SK-N-SH treated with all-trans-retinoic acid at 6 μM for 48 hours (cell line): ENCODE measurements around the gene TMEM254.

ENCODE experiments used
- GLIS3 ChIP-seq: fragments of 250-450 bp; sonication (Bioruptor Pico); IDR thresholded peaks from 2 replicates; pipeline ENCODE4 v1.5.0; 2020; ENCODE audit warnings: mild to moderate bottlenecking, moderate library complexity
- OSR1 ChIP-seq: fragments of 250-450 bp; sonication (Bioruptor Pico); IDR thresholded peaks from 2 replicates; pipeline ENCODE4 v1.8.0; 2022; ENCODE audit warnings: moderate library complexity, mild to moderate bottlenecking, inconsistent platforms
- PPARA ChIP-seq: fragments of 250-450 bp; sonication (Bioruptor Pico); IDR thresholded peaks from 2 replicates; pipeline ENCODE4 v1.5.0; 2020; ENCODE audit warnings: mild to moderate bottlenecking, borderline replicate concordance
- RARB ChIP-seq: fragments of 250-450 bp; sonication (Bioruptor Pico); IDR thresholded peaks from 2 replicates; pipeline ENCODE4 v1.8.0; 2021; ENCODE audit warnings: mild to moderate bottlenecking, moderate library complexity
- SNAI2 ChIP-seq: fragments of 250-450 bp; sonication (Bioruptor Pico); IDR thresholded peaks from 2 replicates; pipeline ENCODE4 v1.5.0; 2020; ENCODE audit warnings: mild to moderate bottlenecking, moderate library complexity
- TSHZ2 ChIP-seq: fragments of 250-450 bp; sonication (Bioruptor Pico); IDR thresholded peaks from 2 replicates; pipeline ENCODE4 v1.5.0; 2020; ENCODE audit warnings: mild to moderate bottlenecking, moderate library complexity
- ZFP30 ChIP-seq: fragments of 450-650 bp; formaldehyde crosslinking; IDR thresholded peaks from 2 replicates; pipeline ENCODE4 v1.5.0; 2022; ENCODE audit warnings: mild to moderate bottlenecking, moderate library complexity
- ZNF70 ChIP-seq: fragments of 450-650 bp; formaldehyde crosslinking; IDR thresholded peaks from 2 replicates; pipeline ENCODE4 v1.5.0; 2020; ENCODE audit warnings: mild to moderate bottlenecking, moderate library complexity
- TF ChIP-seq, protein P1 (sequence below): fragments of 250-450 bp; sonication (Bioruptor Pico); IDR thresholded peaks from 2 replicates; pipeline ENCODE4 v1.8.0; 2021; ENCODE audit warnings: low read depth, mild to moderate bottlenecking, moderate library complexity, borderline replicate concordance

GRCh38 chr10:80051993-80052392 lies 26.5 kb upstream of the TMEM254 start:
- TF ChIP-seq RARB (CRISPR knock-in tag) (no peak), TSHZ2 (CRISPR knock-in tag) (no peak), GLIS3 (no peak), OSR1 (CRISPR knock-in tag) (no peak), ZFP30 (CRISPR knock-in tag) (no peak), SNAI2 (no peak), ZNF70 (CRISPR knock-in tag) (no peak), PPARA (CRISPR knock-in tag) (no peak)
- TF ChIP-seq, protein P1, sequence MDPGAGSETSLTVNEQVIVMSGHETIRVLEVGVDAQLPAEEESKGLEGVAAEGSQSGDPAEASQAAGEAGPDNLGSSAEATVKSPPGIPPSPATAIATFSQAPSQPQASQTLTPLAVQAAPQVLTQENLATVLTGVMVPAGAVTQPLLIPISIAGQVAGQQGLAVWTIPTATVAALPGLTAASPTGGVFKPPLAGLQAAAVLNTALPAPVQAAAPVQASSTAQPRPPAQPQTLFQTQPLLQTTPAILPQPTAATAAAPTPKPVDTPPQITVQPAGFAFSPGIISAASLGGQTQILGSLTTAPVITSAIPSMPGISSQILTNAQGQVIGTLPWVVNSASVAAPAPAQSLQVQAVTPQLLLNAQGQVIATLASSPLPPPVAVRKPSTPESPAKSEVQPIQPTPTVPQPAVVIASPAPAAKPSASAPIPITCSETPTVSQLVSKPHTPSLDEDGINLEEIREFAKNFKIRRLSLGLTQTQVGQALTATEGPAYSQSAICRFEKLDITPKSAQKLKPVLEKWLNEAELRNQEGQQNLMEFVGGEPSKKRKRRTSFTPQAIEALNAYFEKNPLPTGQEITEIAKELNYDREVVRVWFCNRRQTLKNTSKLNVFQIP: no peak
